Hepatocyte (in vitro differentiated cells): Measurements from ENCODE around the gene MLPH.

Experiments
- EZH2 ChIP-seq: fragments of 200-600 bp; sonication (generic); IDR thresholded peaks from 2 replicates; pipeline ENCODE4 v1.6.1; 2016; ENCODE audit warnings: antibody characterized with exemption, mild to moderate bottlenecking, borderline replicate concordance
- EZH2phosphoT487 ChIP-seq: fragments of 200-600 bp; sonication (generic); IDR thresholded peaks from one replicate; pipeline ENCODE4 v1.6.1; 2018; ENCODE audit warnings: antibody characterized with exemption, mild to moderate bottlenecking, low read depth, moderate library complexity; ENCODE audit not compliant: unreplicated experiment, severe bottlenecking
- TF ChIP-seq, protein P1 (sequence below): fragments of 200-600 bp; sonication (generic); IDR thresholded peaks from 2 replicates; pipeline ENCODE4 v1.5.1; 2016; ENCODE audit warnings: antibody characterized with exemption, mild to moderate bottlenecking; ENCODE audit not compliant: poor library complexity

DNA sequence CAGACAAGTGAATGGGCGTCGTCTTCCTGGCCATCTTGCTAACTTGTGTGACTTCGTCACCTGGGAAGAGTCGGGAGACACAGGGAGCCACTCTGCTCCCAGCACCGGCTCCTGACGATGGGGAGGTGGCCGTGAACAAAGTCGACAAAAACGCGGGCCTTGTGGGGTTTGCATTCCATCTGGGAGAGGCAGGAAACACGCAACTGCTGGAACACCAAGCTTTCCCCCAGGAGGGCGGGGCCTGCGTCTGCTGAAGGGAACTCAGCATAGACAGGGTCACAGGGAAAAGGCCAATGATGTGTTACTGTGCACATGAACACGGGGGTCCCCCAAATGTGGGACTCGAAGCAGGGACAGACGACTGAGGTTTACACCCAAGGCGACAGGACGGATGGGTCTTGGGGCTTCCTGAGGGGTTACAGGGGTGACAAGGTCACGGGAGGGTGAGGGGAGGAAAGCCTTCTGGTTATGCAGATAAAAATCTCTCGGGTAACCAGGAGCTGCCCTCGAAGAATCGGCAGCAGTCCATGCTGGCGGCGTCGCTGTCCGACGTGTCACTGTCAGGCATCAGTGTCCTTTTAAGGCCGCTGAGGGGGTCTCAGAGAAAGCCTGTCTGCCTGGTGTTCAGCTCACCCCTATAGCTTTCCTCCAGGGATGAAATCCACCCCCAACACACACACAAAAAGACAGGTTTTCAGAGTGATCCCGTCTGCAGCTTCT lies 51.1 kb downstream of the MLPH start:
- TF ChIP-seq, protein P1, sequence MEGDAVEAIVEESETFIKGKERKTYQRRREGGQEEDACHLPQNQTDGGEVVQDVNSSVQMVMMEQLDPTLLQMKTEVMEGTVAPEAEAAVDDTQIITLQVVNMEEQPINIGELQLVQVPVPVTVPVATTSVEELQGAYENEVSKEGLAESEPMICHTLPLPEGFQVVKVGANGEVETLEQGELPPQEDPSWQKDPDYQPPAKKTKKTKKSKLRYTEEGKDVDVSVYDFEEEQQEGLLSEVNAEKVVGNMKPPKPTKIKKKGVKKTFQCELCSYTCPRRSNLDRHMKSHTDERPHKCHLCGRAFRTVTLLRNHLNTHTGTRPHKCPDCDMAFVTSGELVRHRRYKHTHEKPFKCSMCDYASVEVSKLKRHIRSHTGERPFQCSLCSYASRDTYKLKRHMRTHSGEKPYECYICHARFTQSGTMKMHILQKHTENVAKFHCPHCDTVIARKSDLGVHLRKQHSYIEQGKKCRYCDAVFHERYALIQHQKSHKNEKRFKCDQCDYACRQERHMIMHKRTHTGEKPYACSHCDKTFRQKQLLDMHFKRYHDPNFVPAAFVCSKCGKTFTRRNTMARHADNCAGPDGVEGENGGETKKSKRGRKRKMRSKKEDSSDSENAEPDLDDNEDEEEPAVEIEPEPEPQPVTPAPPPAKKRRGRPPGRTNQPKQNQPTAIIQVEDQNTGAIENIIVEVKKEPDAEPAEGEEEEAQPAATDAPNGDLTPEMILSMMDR = no peak
- no peak for TF ChIP-seq EZH2
- TF ChIP-seq EZH2phosphoT487 = no peak
